OCI-LY3 (cell line): ENCODE results near the gene NRAP.

Experiments
- CTCF ChIP-seq: fragments of 200-600, 300-600 bp; sonication (generic); IDR thresholded peaks from 2 replicates; pipeline ENCODE4 v1.5.1; 2014; ENCODE audit warnings: antibody characterized with exemption, low read length, low read depth
- EZH2phosphoT487 ChIP-seq: fragments of 200-600 bp; shearing (Covaris generic); IDR thresholded peaks from 2 replicates; pipeline ENCODE4 v1.6.1; 2018; ENCODE audit warnings: antibody characterized with exemption, mixed run types, low read depth

GRCh38 chr10:113708640-113709039 lies 44.8 kb upstream of the NRAP start:
- TF ChIP-seq CTCF: no peak
- TF ChIP-seq EZH2phosphoT487: no peak
